Common myeloid progenitor, CD34-positive (primary cell): ENCODE results near the gene SLC37A4.

Experiments
- CTCF ChIA-PET: fragments of 350-600 bp; sonication (Branson Sonifier 250); formaldehyde crosslinking; loops from one replicate; lab custom pipeline; 2021; ENCODE audit warnings: antibody characterized with exemption; lab: Charles Lee
- POLR2A ChIA-PET: fragments of 350-600 bp; sonication (Branson Sonifier 250); formaldehyde crosslinking; loops from one replicate; lab custom pipeline; 2021; ENCODE audit warnings: antibody characterized with exemption; lab: Charles Lee
- DNase-seq, 3 donors: peaks; one replicate each; pipeline versions ENCODE4 v3.0.0 to v3.0.0-alpha.2; 2013
- H3K27ac ChIP-seq, 2 experiments: 1 replicate in 1 of 2; 2 replicates in 1 of 2; pipeline ENCODE4 v1.7.0; 2013; ENCODE audit warnings: inconsistent platforms in 2 of 2, low read length in 2 of 2, mild to moderate bottlenecking in 2 of 2, low read depth in 1 of 2, moderate library complexity in 1 of 2; ENCODE audit not compliant: severe bottlenecking in 2 of 2, insufficient read depth in 1 of 2, poor library complexity in 1 of 2
- H3K27me3 ChIP-seq, 5 experiments: replicated peaks in 2 of 5; 1 replicate in 3 of 5; 2 replicates in 2 of 5; pipeline versions ENCODE4 v1.6.1 to v1.7.0; 2013; ENCODE audit warnings: low read length in 4 of 5, mild to moderate bottlenecking in 2 of 5, moderate library complexity in 2 of 5, inconsistent platforms in 1 of 5; ENCODE audit not compliant: insufficient read depth in 5 of 5, control insufficient read depth in 4 of 5
- H3K36me3 ChIP-seq, 4 experiments: 1 replicate in 2 of 4; 2 replicates in 2 of 4; pipeline versions ENCODE4 v1.6.1 to v1.7.0; 2013; ENCODE audit warnings: low read length in 3 of 4, control low read depth in 1 of 4, mild to moderate bottlenecking in 1 of 4; ENCODE audit not compliant: control insufficient read depth in 4 of 4, insufficient read depth in 4 of 4
- H3K4me1 ChIP-seq, 4 experiments: 1 replicate in 3 of 4; 2 replicates in 1 of 4; pipeline versions ENCODE4 v1.6.1 to v1.7.1; 2013; ENCODE audit warnings: low read length in 3 of 4, mild to moderate bottlenecking in 3 of 4, control low read depth in 1 of 4, inconsistent platforms in 1 of 4, moderate library complexity in 1 of 4; ENCODE audit not compliant: control insufficient read depth in 4 of 4, insufficient read depth in 4 of 4; ENCODE audit errors: control extremely low read depth in 1 of 4
- H3K4me3 ChIP-seq, 7 experiments: 1 replicate in 4 of 7; 2 replicates in 3 of 7; pipeline versions ENCODE4 v1.5.1 to v1.7.0; 2013; ENCODE audit warnings: mild to moderate bottlenecking in 7 of 7, low read length in 6 of 7, moderate library complexity in 6 of 7, inconsistent platforms in 2 of 7, low read depth in 2 of 7, control low read depth in 1 of 7; ENCODE audit not compliant: insufficient read depth in 4 of 7, control insufficient read depth in 1 of 7; ENCODE audit errors: extremely low read depth in 1 of 7
- H3K9me3 ChIP-seq, 5 experiments: 1 replicate in 4 of 5; 2 replicates in 1 of 5; pipeline versions ENCODE4 v1.6.1 to v1.7.1; 2013; ENCODE audit warnings: low read length in 4 of 5, mild to moderate bottlenecking in 2 of 5, inconsistent platforms in 1 of 5, low read depth in 1 of 5, moderate library complexity in 1 of 5; ENCODE audit not compliant: control insufficient read depth in 4 of 5, insufficient read depth in 2 of 5; ENCODE audit errors: control extremely low read depth in 1 of 5
- WGBS: methylation state at CpG from one replicate; pipeline ENCODE4 v1.1.5; 2013; ENCODE audit not compliant: insufficient coverage; 5-methylcytosine and 5-hydroxymethylcytosine counted together

SLC37A4 gene

DNA sequence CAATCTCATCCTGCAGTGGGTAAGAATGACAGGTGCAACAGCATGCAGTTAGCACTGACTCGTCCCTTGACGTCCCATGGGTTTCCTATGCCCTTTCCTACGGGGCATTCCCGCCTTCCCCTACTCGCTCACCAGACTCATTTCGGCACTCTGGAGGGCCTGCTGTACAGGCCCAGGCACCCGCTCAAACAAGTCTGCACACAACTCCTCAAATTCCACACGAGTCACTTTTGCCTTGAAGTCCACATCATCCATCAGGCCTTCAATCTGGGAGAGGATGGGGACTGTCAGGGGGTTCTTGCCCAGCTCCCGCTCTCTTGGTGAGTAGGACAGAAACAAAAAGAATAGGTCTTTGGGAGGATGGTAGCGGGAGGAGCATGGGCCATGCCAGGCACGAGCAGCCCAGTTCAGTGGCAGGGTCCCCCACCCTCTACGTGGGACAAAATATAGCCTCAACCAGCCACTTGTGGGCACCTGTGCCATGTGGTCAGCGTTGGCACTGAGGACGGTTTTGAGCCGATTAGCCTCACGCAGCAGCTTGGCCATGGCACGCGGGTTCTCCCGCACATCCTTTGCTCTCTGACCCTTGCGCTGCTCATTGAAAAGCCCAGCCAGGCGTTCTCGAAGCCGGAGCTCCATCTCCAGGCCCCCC lies 21.6 kb upstream of the SLC37A4 start:
- 98% methylated on average over 20 of the region's 23 CpGs for WGBS
- no peak overlapping the region for H3K27ac ChIP-seq

DNA sequence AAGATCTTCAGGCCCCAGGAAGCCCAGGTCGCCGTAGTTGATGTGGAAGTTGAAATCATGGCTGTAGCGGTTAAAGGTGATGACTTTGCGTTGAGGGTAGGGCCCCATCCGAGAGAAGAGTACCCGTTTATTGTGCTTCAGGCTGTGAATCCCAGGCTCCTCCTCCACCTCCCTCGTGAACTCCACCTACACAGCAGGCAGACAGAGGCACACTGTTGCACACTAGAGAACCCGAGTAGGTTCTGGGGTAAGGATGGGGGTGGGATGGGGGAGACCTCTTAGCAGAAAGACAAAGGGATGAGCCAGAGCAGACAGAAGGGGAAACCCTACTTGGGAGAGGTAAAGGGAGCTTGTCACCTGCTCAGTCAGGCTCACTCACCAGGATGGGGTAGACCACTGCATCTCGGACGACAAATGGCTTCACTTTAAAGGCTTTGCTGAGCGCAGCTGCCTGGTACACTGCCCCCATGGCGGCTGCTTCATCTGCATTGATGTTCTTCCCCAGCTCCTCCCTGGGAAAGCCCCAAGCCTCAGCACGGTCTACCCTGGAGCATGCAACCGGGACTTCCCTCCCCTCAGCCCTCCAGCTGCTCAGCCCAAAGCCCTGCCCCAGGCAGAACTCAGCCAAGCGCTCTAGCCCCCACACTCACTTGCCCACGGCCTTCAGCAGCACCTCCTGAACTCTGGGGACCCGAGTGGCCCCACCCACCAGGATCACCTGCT lies 20.9 kb upstream of the SLC37A4 start:
- no peak for DNase-seq
- Histone ChIP-seq H3K9me3 (no peaks in the 10 kb centered on the region), H3K4me1 (peaks cover 2 to 12% (median 10%) of the 10 kb centered on the region in 4 experiments), H3K27ac (no peak overlapping the region), H3K4me3 (no peak overlapping the region), H3K36me3 (peaks cover 17 to 87% (median 71%) of the 10 kb centered on the region in 4 experiments), H3K27me3 (no peaks in the 10 kb centered on the region)
- CTCF ChIA-PET = interaction anchor here (0.6 to 1.6 kb wide), 4 partner anchors 13 to 774 kb away, joined by 3 to 7 read pairs (median 4); no protein-coding TSS in a partner anchor
- POLR2A ChIA-PET = no interaction called here
- WGBS = 99% methylated on average over 9 of the region's 17 CpGs

More for the DNA sequence above, 21.6 kb upstream of the SLC37A4 start:
- Histone ChIP-seq H3K9me3 (no peaks in the 10 kb centered on the region), H3K27me3 (no peaks in the 10 kb centered on the region), H3K36me3 (peaks cover 15 to 81% (median 68%) of the 10 kb centered on the region in 4 experiments), H3K4me1 (peaks cover 2 to 12% (median 10%) of the 10 kb centered on the region in 4 experiments), H3K4me3 (no peak overlapping the region)
- ChIA-PET CTCF (interaction anchor here (1.0 to 5.1 kb wide), 3 partner anchors 8 to 42 kb away, joined by 3 to 36 read pairs (median 7); no protein-coding TSS in a partner anchor), POLR2A (no interaction called here)
- DNase-seq = no peak

DNA sequence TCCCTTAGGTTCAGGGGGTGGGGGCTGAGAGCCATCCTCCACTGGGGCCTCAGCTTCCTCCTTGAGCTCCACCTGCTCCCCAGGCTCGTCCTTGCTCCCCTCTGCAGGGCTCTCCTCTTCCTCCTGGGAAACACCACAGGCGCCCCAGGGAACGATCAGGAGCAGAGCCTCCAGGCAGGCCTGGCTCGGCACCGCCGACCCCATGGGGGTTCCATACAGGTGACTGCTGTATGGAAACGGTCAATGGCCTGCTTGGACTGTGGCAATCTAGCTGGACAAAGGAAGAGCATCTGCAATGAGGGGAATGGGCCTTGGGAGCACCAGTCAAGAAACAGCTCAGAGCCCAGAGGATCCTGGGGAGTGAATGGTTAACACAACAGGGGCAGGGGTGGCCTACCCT lies 18.4 kb upstream of the SLC37A4 start:
- 94% methylated on average over 2 of the region's 7 CpGs for WGBS
- no peak for DNase-seq
- ChIA-PET POLR2A (no interaction called here), CTCF (interaction anchor here (1.7 to 2.4 kb wide), 3 partner anchors 7 to 46 kb away, joined by 7 to 10 read pairs (median 7); a partner anchor contains a TSS)
- Histone ChIP-seq H3K4me3 (no peak overlapping the region), H3K4me1 (no peaks in the 10 kb centered on the region), H3K36me3 (peaks cover 14 to 91% (median 74%) of the 10 kb centered on the region in 4 experiments), H3K9me3 (no peaks in the 10 kb centered on the region), H3K27ac (no peak overlapping the region), H3K27me3 (no peaks in the 10 kb centered on the region)

DNA sequence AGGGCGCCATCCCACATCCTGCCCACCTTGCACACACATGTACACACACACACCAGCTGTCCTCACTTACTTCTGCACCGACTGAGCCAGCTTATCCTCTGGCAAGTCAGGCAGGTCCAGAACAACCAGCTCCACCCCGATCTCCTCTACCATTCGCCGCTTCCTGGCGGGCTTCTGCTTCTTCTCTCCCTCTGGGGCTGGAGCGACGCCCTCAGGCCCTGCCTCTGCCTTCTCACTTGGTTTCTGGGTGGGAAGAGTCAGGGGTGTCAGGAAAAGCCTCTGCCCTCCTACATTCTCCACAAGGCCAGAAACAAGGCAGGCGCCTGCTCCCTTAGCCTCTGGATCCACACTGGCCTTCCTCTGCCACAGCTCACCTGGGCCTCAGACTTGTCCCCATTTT lies 18.0 kb upstream of the SLC37A4 start:
- H3K4me1 ChIP-seq = no peaks in the 10 kb centered on the region
- POLR2A ChIA-PET = interaction anchor here (2.2 kb wide), 1 partner anchor 9 kb away, joined by 13 read pairs; the partner anchor contains the start of gene HYOU1
- H3K27me3 ChIP-seq = no peaks in the 10 kb centered on the region
- CTCF ChIA-PET = interaction anchor here (1.7 to 3.9 kb wide), 4 partner anchors 8 to 46 kb away, joined by 7 to 19 read pairs (median 8); partner anchors contain the start of gene SLC37A4
- no peak for DNase-seq
- no peak overlapping the region for H3K4me3 ChIP-seq
- no peaks in the 10 kb centered on the region for H3K9me3 ChIP-seq
- H3K36me3 ChIP-seq = peaks cover 11 to 87% (median 71%) of the 10 kb centered on the region in 4 experiments
- H3K27ac ChIP-seq = no peak overlapping the region
- WGBS = 86% methylated on average over 5 of the region's 9 CpGs

DNA sequence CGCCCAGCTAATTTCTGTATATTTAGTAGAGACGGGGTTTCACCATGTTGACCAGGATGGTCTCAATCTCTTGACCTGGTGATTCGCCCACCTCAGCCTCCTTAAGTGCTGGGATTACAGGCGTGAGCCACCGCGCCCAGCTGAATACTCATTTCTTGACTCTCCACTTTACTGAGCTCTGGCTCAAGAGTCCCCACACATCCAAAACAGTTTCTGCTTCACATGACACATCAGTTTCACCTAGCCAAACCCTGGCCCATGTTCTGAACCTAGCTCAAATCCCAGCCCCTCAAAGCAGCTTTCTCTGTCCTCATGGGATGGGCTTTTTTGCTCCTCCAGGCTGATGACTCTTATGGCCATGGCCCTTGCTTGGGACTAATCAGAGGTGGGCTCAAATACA lies 16.5 kb upstream of the SLC37A4 start:
- Histone ChIP-seq H3K4me3 (no peak overlapping the region), H3K27ac (no peak overlapping the region), H3K4me1 (no peaks in the 10 kb centered on the region), H3K9me3 (no peaks in the 10 kb centered on the region), H3K36me3 (peaks cover 9 to 73% (median 57%) of the 10 kb centered on the region in 4 experiments), H3K27me3 (no peaks in the 10 kb centered on the region)
- DNase-seq = no peak
- WGBS = 97% methylated on average over 6 of the region's 6 CpGs
- ChIA-PET CTCF (interaction anchor here (1.2 to 3.9 kb wide), 5 partner anchors 9 to 23 kb away, joined by 3 to 19 read pairs (median 4); partner anchors contain the start of gene SLC37A4), POLR2A (interaction anchor here (0.6 to 2.2 kb wide), 2 partner anchors 10 to 45 kb away, joined by 3 to 13 read pairs; partner anchors contain the start of gene HYOU1)

DNA sequence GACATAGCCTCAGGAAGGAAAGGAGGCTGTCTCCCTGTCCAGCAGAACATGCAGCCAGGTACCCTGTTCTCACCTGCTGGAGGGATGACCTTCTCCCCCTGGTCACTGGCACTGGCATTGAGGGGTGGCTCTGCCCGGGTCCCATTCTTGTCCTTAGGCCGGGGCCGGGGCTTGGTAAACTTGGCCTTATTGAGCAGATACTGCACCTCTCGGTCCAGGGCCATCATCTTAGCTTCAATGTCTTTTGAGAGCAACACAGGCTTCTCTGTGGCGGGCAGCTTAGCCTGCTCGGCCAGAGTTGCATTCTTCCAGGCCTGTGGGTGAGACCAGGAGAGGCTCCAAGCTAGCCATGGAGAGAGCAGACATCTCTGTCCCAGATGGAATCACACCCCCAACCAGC lies 15.8 kb upstream of the SLC37A4 start:
- H3K9me3 ChIP-seq = no peaks in the 10 kb centered on the region
- H3K36me3 ChIP-seq = peaks cover 9 to 66% (median 50%) of the 10 kb centered on the region in 4 experiments
- DNase-seq = no peak
- 100% methylated on average over 4 of the region's 6 CpGs for WGBS
- ChIA-PET POLR2A (interaction anchor here (0.6 to 2.2 kb wide), 2 partner anchors 11 to 44 kb away, joined by 3 to 13 read pairs; partner anchors contain the start of gene HYOU1), CTCF (interaction anchor here (1.3 to 4.8 kb wide), 4 partner anchors 8 to 16 kb away, joined by 3 to 36 read pairs (median 12); partner anchors contain the start of genes HYOU1 and SLC37A4)
- H3K27ac ChIP-seq = no peak overlapping the region
- no peak overlapping the region for H3K4me3 ChIP-seq
- H3K27me3 ChIP-seq = no peaks in the 10 kb centered on the region
- H3K4me1 ChIP-seq = no peaks in the 10 kb centered on the region
